Choroid plexus epithelial cell (primary cell): Measurements from ENCODE around the gene HMGB1.

Experiments
- DNase-seq: peaks from one replicate; pipeline ENCODE4 v3.0.0-alpha.2; 2010; ENCODE audit warnings: low read depth
- H3K4me3 ChIP-seq: 2 replicates; pipeline ENCODE4 v1.5.1; 2011; ENCODE audit warnings: low read depth, mild to moderate bottlenecking, control low read depth, low read length, moderate library complexity
- TF ChIP-seq, protein P1 (sequence below): conservative IDR thresholded peaks from 2 replicates; pipeline ENCODE4 v1.5.1; 2011; ENCODE audit warnings: low read depth, mild to moderate bottlenecking, control low read depth, inconsistent platforms, low read length, moderate library complexity

Gene HMGB1

DNA sequence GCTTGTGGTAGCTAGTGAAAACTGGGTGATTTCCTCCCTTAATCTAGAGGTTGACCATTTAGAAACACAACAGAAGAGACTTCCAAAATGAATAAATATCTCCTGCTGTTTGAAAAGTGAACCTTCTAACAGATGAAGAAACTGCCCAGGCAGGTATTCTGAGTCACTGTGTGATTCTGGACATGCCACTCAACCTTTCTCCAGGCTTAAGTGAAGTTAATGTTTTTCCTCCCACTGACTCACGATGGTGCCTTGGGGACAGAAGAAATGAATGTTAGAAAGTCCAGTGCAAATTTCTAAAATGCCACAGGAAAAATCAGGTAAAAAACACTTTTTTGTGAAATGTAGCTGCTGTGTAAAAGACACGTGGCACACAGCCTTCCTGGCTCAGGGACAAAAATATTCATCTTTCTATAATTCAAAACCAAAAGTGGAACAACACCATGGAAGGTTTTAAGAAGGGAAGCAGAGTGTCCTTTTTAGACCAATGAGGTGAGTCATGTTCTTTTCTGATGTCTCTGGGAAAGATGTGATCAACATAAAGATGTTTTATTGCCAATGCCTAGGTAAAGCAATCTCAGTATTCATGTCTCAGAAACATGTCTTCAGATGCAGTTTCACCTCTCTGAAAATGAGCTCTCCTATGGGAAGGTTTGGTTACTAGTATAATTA, 34.3 kb downstream of the HMGB1 start:
- peak; percentile 33 for DNase-seq
- no peak overlapping the region for H3K4me3 ChIP-seq
- TF ChIP-seq, protein P1, sequence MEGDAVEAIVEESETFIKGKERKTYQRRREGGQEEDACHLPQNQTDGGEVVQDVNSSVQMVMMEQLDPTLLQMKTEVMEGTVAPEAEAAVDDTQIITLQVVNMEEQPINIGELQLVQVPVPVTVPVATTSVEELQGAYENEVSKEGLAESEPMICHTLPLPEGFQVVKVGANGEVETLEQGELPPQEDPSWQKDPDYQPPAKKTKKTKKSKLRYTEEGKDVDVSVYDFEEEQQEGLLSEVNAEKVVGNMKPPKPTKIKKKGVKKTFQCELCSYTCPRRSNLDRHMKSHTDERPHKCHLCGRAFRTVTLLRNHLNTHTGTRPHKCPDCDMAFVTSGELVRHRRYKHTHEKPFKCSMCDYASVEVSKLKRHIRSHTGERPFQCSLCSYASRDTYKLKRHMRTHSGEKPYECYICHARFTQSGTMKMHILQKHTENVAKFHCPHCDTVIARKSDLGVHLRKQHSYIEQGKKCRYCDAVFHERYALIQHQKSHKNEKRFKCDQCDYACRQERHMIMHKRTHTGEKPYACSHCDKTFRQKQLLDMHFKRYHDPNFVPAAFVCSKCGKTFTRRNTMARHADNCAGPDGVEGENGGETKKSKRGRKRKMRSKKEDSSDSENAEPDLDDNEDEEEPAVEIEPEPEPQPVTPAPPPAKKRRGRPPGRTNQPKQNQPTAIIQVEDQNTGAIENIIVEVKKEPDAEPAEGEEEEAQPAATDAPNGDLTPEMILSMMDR: no peak

DNA sequence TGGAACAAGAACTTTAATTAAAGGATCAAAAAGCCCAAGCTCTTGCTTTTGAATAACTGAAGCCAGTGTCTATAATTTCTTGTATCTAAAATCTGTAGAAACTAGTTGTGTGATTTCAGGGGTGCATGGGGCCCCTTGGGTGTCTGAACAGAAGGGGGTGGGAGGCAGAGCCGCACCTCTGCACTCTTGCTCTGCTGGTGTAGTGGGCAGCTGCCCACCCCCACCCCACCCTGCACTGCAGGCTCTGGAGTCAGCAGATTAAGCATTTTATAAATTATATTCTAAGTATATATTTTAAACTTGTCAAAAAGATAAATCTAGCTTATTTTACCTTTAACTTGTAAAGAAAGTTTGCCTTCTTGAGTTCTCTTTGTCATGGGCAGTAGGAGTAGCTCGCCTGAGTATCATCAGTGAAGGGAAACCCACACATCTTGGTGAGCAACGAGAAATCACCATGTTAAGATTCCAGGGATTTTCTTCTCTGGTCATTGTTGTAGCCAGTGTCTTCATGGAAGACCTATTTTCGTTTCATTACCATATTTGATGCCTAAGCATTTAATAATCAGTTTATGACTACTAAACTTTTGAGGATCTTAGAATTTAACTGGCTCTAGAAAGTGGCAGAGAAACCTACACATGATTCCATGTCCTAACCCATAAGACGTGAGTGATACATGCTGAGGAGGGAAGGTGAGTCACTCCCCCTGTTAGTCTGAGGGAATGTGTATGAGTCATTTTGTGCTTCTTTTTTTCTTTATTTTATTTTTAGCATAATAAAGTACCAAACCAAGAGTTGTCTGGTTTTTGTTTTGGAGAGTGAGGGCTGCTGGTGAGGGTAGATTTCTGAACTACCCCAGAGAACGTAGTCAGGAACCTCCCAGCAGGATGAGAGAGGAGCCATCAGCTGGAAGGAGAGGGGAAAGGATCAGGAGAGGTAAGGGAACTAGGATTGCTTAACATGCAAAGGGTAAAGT, 35.7 kb downstream of the HMGB1 start:
- DNase-seq: peak; percentile 93
- TF ChIP-seq, protein P1: no peak
- H3K4me3 ChIP-seq: no peak overlapping the region

DNA sequence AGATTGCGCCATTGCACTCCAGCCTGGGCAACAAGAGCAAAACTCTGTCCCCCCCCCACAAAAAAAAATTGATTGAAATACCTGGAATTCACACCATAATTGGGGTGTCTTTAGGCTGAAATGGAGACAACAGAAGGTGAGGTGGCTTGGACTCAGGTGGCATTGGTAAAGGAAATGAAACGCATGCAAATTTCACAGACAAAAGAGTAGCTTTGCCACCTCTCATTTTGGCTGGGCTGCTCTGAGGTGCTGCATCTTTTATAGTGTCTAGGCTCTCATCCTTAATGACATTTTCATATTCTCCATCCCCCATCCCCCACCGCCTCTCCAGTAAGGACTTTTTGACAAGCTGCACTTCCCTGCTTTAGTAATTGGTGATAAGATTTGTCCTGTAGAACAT, 36.5 kb downstream of the HMGB1 start:
- H3K4me3 ChIP-seq: no peak overlapping the region
- no peak for DNase-seq
- TF ChIP-seq, protein P1: no peak

DNA sequence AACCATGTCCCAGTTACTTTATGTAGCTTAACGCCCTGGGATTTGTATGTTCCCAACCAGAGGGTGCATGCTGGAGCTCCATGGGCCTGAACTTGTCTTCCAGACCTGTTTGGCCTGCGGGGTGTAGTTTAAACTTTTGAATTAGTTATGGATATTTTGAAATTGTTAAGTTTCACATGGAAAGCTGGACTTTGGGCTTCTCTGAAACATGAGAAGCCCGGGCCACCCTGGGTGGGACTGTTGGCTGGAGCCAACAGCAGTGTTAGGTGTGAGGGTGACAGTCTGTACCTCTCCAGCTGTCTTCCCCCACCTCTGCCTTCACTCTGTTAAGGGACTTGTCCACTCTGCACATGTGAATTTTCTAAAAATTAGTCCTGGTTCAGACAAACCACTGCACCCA, 41.8 kb downstream of the HMGB1 start:
- DNase-seq: no peak
- TF ChIP-seq, protein P1: no peak
- H3K4me3 ChIP-seq: no peak overlapping the region

DNA sequence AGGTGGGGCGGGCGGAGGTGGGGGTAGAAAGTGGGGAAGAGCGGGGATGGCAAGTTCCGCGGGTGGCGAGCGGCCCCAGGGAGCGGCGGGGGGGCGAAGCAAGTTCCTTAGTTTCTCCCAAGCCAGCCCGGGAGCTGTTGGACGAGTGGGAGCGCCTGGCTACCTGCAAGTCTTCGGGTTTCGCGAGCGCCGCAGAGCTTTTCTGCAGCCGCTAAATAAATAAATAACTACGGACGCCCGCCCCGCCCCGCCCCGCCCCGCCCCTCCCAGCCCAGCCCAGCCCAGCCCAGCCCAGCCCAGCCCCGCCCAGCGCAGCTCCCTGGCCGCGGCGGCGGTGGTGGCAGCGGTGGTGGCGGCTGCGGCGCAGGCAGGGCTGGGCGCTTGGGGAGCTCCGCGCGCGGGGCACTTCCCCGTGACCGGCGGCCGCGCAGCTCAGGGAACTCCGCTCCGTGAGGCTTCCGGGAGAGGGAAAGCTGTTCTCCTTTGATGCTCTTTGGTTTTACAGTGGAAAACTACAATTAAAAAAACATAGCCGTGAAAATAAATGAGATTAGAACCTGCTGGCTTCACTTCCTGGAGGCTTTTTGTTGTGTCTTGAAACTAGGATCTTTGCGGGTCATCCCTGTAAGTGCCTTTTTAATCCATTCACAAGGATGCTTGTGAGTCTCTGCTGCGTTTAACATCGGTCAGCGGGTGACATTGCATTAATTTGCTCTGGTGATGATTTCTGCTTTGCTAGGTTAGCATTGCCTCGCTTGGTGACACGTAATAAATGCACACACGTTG, 43.5 kb downstream of the HMGB1 start, which contains the start of gene UBE2L5:
Gene UBE2L5, plus strand, starts transcription at position 440 of the 786 bp plus-strand sequence. CDS start 5,498 bp downstream, outside the sequence.
- peak within 1 kb of the TSS; percentile 69 for H3K4me3 ChIP-seq
- peak; percentile 84 for DNase-seq
- TF ChIP-seq, protein P1: no peak
